ENCODE data around the gene PIEZO1. TPM values are rescaled to one million over a fixed set of nuclear protein-coding genes. Genes with fewer than 3 reads are reported as not detected.
A peak's percentile ranks its signal among the peaks of the same experiment; 100 is the strongest.

Gene PIEZO1
- total RNA-seq, 1 experiment from 2014 or later: 224 TPM

DNA sequence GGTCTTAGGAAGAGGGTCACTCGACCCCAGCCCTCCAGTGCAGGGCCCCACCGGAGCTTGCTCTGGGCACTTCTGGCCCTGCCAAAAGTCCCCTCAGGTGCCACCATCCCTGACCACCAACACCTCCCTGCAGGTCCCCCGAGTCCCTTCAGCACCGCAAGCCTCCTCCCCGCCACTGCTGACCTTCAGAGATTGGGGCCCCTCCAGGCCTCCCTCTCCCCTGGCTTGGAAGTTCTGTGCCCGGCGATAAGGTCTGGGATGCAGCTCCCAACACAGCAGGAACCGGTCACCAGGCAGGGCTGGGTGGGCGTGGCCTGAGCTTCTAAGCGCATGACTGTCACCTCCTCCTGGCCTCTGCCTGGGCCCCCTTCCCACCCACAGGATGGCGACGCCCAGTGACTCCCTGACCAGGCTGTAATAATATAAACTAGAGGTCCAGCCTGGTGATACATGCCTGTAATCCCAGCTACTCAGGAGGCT is 11.2 kb downstream of the PIEZO1 start:
- 0 out of 2 replicates have a peak overlapping the region, but pooled peaks have one; percentile 26 for H3K9ac ChIP-seq (ENCODE audit: low read length)
- H3K4me1 ChIP-seq (ENCODE audit: control insufficient read depth in 1 of 2, insufficient read depth in 2 of 2, low read length in 2 of 2): peaks cover 57 to 70% of the 10 kb centered on the region in 2 experiments
- ChIA-PET CTCF (interaction anchor here (1.1 to 2.0 kb wide), 2 partner anchors 11 to 36 kb away, joined by 6 to 8 read pairs; partner anchors contain the start of gene PIEZO1), RAD21 (ENCODE audit: low non-redundant PET in 1 of 2, low total read pairs in 2 of 2, uncharacterized antibody in 2 of 2, unreplicated experiment in 2 of 2) (no interaction called here), POLR2A (interaction anchor here (0.7 to 3.2 kb wide), 6 partner anchors 8 to 419 kb away, joined by 3 to 18 read pairs (median 4); partner anchors contain the start of genes MVD and PIEZO1)
- H3K79me2 ChIP-seq (ENCODE audit: insufficient read depth, low read length): peaks cover 99% of the 10 kb centered on the region
- H3K9me3 ChIP-seq (ENCODE audit: control insufficient read depth in 1 of 2, insufficient read depth in 1 of 2, low read depth in 1 of 2, low read length in 2 of 2): no peaks in the 10 kb centered on the region
- H3K4me2 ChIP-seq (ENCODE audit: low read length): peak overlapping the region; percentile 34
- TF ChIP-seq ZBTB33 (IDR thresholded peaks at IDR 0.05; ENCODE audit: extremely low read depth, insufficient replicate concordance, low read length) (no peak), YY1 (IDR thresholded peaks at IDR 0.05; ENCODE audit: extremely low read depth, insufficient replicate concordance, low read depth, low read length) (no peak), EGR1 (IDR thresholded peaks at IDR 0.05; ENCODE audit: low read depth) (no peak), POLR2AphosphoS5 (IDR thresholded peaks at IDR 0.05; ENCODE audit: low read depth, low read length) (no peak), EZH2phosphoT487 (IDR thresholded peaks at IDR 0.05; ENCODE audit: borderline replicate concordance) (no peak), ZFX (IDR thresholded peaks at IDR 0.05) (no peak)
- TF ChIP-seq, protein P1, sequence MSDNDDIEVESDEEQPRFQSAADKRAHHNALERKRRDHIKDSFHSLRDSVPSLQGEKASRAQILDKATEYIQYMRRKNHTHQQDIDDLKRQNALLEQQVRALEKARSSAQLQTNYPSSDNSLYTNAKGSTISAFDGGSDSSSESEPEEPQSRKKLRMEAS (IDR thresholded peaks at IDR 0.05): no peak
- TF ChIP-seq, protein P2, sequence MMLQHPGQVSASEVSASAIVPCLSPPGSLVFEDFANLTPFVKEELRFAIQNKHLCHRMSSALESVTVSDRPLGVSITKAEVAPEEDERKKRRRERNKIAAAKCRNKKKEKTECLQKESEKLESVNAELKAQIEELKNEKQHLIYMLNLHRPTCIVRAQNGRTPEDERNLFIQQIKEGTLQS (IDR thresholded peaks at IDR 0.05): no peak
- no peak for DNase-seq (ENCODE audit: low read depth, low spot score)
- H2AFZ ChIP-seq (ENCODE audit: low read depth, low read length, poor library complexity, severe bottlenecking): no peak overlapping the region
- peak overlapping the region; percentile 12; the same call in 1 of the 2 replicates for H3K27ac ChIP-seq (ENCODE audit: low read depth, low read length)
- peak; percentile 26 for ATAC-seq
- H3K27me3 ChIP-seq (ENCODE audit: insufficient read depth, low read length): no peaks in the 10 kb centered on the region
- no peak overlapping the region for H3K4me3 ChIP-seq (replicated peaks in 1 of 2; ENCODE audit: low read depth in 1 of 2, low read length in 2 of 2)
- intact Hi-C loops (cut with micrococcal nuclease): no loop called here
- H3K36me3 ChIP-seq (ENCODE audit: control insufficient read depth in 1 of 2, insufficient read depth in 2 of 2, low read length in 2 of 2): peaks cover 0 to 14% of the 10 kb centered on the region in 2 experiments; a peak in 1 of 4 replicates
- BruUV-seq (replicated peaks): no TSS peak
- H3K9me2 ChIP-seq (ENCODE audit: insufficient read depth): no peaks in the 10 kb centered on the region
- H4K20me1 ChIP-seq (ENCODE audit: insufficient read depth): peaks cover 24% of the 10 kb centered on the region; the same call in 1 of the 2 replicates

Measured in HCT116 (cell line).